ENCODE measurements around the gene PALS1.
A peak's percentile ranks its signal among the peaks of the same experiment; 100 is the strongest.

The PALS1 gene

DNA sequence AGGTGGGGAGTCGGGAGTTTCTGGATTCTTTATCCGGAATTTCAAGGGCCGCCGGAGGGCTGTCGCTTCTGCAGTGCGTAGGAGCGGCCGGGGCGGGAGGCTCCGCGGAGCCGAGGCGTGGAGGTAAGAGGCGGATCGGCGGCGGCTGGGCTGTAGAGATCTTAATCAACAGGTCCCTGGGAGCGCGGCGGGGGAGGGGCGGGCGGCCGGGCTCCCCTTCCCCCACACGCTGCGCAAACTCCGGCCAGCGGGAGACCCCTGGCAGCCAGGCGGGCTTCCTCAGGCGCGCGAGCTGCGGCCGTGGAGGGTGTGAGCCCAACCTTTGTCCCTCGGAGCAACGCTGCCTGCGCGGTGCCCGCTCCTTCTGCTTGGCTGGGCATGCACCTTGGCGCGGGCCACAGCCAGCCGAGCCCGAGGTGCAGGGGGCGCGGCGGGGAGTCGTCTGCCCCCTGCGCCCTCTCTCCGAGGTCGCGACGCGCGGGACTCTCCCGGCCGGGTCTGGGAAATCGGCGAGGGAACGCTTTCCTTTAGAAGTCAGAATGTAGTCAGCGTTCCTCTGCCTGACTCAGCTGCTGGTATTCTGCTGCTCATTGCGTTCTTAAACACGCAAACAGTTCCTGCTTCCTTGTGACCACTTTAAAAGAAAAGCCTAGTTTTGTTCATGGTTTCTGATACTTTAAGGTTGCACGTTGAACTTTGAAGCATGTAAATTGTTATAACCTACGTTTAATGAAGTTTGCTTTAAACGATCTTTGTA is at the start of gene PALS1:
PALS1 (plus strand) TSS at position 25 of the 757 bp plus-strand sequence. CDS start 37,736 bp downstream, outside the sequence.
- peak; percentile 33 for DNase-seq (ENCODE audit: low spot score)

DNA sequence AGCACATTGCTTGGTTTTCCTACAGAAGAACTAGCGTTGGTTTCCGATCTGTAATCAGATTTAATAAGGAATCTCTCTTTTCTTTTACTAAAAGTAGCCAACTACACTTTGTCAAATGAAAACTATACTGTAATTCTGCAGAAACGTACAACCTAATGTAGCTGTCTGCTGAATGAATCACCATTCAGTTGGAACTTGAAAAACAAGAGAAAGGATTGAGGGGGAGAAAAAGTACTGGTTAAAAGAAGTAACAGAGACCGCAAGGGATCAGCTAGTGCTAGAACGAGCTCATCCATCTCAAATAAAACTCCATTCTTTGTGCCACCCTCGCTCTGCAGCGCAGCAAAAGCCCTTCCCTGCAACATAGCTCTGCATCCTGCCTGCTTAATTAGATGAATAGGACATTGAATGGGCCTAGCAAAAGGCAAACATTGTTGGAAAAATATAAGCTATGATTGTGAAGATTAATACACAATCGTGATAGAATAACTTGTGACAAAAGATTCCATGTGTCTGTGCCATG is 49.4 kb upstream of the PALS1 start:
- DNase-seq (ENCODE audit: low spot score): no peak

DNA sequence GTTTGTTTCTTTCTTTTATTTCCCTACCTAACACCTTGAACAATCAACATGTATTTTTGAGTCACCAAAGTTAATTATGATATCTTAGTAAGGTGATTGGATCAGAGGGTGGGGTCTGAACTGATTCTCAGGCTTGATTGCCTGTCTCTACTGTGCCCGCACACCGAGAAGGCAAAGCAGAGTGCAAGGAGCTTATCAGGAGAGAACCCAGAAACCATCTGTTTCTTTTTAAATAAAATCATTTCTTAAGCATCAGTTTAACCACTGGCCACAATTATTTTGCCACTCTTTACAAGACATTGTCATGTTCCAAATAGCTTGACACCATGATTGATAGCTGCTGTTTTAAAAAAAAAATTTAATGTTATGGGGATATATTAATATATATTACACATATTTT is 48.9 kb upstream of the PALS1 start:
- DNase-seq (ENCODE audit: low spot score): no peak

DNA sequence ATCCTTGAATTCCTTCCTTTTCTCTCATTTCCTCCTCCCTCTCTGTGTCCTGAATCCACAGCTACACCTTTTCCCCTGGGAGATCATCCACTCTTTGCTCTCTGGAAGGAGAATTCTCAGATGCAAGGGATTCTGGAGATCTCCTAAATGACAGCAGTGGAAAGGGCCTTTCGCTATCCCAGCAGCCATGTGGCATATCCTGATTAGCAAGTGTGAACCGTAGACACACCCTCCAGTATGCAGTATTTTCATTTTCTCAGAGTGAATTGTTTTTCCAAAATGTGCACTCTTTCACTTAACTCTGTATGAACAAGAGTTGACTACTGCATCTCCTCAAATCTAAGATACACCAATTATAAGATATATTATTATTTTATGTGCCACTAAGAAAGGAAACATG is 46.0 kb upstream of the PALS1 start:
- no peak for DNase-seq (ENCODE audit: low spot score)

DNA sequence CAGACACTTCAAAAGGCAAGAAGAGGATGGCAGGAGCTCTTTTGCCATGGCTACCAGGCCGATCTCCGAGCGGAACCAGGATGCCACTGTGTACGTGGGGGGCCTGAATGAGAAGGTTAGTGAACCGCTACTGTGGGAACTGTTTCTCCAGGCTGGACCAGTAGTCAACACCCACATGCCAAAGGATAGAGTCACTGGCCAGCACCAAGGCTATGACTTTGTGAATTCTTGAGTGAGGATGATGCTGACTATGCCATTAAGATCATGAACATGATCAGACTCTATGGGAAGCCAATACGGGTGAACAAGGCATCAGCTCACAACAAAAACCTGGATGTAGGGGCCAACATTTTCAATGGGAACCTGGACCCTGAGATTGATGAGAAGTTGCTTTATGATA is 42.2 kb upstream of the PALS1 start:
- DNase-seq (ENCODE audit: low spot score): no peak

DNA sequence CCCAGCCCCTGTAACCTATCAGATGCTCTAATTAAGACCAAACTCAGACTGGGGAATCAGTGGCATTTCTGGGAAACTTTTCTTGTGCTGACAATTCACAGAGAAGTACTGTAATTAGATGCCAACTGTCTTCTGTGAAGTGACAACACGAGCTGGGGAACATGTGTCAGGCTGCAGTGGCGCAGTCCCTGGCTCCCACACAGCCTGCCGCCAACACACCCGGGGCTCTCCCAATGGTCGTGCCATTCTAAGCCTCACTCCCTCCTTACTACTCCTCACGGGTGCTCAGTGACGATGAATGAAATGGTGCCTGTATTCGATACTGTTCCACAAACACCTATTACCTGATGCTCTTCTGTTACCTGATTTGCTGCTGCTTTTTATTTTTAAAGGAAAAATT is 33.4 kb upstream of the PALS1 start:
- DNase-seq (ENCODE audit: low spot score): no peak

DNA sequence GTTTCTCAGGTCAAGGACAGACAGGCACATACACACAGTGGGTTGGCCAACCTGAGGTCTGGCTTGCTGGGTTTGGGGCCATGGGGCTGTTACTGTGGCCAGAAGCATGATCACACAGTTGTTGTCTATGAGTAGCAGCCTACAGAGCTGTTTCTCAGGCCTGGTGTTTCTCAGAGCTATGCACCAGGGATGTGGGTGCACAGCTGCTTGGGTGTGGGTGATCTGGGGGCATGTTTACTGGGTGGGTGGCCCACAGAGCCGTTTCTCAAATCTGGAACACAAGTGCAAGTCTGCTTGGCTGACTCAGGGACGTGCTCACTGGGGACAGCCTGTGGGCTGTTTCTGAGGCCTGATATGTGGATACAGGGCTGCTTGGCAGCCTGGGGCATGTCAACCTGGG is 23.1 kb upstream of the PALS1 start:
- DNase-seq (ENCODE audit: low spot score): no peak

DNA sequence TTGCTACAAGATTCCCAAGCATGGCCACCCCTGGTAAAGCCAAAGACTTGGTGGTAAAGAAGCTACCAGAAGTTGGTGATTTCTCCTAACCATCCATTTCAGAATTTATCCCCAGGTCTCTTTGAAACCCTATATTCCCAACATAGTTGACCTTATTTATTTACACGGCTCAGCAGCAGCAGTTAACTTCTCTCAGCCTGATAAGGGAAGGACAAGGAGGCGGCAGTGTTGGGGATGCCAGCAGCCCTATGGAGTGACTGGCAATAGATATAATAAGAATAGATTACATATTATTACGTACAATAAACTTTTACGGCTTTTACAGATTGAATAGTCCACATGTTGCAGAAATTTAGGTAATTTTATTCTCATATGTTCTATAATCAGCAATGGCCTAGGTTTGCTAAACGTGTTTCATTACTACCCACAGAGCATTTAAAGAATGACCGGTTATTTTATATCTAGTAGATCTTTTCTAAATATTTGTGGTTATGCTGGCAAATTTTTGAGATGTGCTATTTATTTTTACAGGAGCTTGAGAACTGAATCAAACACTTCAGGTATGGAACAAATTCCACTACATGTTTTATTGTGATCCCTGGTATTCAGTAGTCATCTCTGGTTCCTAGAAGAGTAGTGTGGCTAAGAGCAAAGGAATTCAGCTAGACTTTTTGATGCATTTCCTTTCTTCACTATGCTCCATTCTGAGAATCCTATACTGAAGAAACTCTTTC is 19.8 kb upstream of the PALS1 start:
- no peak for DNase-seq (ENCODE audit: low spot score)

DNA sequence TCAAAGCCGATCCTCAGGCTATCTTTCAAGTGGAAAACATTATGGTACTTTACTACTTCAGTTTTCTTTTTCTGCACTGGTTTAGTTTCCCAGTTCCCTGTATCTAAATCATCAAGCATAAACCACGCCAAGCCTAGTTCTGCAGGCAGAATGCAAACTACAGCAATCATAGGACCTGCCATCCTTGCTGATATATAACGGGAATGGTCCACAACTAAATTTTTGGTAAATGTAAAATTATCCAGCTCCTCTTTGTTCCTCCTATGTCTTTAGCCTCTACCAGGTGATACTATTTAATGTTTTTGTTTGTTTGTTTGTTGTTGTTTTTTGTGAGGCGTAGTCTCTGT is 19.3 kb upstream of the PALS1 start:
- no peak for DNase-seq (ENCODE audit: low spot score)

DNA sequence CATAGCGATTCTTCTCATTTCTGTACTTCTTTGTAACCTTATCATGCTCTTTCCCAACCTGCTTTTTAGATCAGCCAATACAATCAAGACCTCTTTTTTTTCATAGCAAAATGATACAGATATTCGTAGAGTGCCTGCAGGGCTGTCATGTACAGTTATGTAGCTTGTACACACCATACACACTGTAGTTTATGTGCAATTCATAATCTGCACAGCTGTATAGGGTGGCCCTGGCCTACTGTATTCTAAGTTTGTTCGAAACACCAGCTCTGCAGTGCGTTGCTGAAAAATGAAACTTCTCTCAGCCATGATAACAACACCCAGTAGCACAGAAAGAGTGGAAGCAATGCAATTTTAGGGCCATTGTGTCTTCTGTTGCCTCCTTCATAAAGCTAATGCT is 15.7 kb upstream of the PALS1 start:
- DNase-seq (ENCODE audit: low spot score): no peak

DNA sequence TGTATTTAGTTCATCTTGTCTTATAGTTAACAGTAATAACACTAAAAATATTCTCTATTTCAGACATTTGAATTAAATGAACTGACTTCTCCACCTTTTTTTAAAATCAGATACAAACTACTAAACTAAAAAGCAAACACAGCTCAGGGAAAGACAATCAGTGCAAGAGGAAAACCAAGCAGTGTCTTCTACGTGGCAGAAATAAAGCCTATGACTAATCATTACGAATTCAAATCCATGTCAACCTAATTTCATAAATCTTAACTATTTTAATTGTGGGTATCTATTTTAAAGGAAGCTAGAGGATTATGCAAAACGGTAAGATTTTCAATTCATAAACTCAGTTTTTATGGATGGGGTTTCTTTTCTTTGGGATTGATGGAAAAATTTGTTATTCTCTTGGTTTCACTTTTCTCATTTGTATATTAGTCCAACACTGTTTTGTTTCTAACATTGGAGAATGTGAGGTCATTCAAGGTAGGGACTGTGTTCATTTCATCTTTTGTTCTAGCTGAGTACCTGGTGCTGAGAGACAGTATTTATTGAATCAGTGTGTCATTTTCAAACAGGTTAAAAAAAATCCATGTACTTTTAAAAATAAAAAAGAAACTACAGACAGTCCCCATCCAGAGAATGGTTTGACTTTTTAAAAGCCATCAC is 12.8 kb upstream of the PALS1 start:
- no peak for DNase-seq (ENCODE audit: low spot score)

DNA sequence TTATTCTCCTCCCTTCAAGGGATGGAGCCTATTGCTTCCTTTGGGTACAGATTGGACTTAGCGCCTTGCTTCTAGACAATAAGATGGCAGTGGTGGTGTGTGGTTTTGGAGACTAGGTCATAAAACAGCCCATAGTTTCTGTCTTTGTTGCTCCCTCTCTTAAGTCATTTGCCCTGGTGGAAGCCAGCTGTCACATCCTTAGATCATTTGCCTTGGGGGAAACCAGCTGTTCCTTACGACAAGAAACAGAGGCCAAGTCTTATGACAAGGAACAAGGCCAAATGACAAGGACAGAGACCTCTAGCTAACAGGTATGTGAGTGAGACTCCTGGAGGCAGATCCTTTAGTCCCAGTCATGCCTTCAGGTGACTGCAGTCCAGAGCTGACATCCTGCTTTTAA is 9.2 kb upstream of the PALS1 start:
- DNase-seq (ENCODE audit: low spot score): no peak

DNA sequence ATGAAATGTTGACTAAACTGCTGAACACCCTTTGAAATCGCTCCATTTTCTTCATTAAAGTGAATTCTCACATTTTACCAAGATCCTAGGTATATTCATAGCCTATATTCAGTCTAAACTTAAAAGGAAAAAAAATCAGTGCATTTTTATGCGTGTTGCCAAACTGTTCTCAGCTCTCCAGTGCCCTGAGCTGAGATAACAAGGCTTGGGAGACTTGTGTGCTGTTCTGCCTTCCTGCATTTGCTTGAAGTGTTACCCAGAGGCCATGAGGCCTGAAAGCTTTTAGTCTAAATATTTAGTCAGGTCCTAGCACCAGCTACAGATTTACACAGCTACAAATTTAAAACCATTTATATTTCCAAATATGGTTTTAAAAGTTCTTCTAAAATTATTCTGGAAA is 8.6 kb upstream of the PALS1 start:
- no peak for DNase-seq (ENCODE audit: low spot score)

DNA sequence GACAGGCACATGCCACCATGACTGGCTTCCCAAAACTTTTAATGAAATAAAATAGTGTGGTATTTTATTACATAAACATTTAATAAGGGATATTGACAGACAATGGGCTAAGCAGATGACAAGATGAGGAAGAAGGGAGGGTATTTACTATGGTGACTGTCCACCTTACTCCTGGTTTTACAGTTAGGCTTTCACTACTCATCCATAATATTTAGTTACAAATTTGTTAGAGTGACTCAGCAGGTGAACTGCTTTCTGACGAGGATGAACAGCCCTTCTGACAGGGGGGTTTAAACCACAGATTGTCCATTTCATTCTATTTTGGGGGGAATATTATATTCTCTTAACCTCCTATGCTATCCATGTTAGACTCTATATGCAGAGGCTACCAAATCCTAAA is 3.6 kb upstream of the PALS1 start:
- DNase-seq (ENCODE audit: low spot score): no peak

DNA sequence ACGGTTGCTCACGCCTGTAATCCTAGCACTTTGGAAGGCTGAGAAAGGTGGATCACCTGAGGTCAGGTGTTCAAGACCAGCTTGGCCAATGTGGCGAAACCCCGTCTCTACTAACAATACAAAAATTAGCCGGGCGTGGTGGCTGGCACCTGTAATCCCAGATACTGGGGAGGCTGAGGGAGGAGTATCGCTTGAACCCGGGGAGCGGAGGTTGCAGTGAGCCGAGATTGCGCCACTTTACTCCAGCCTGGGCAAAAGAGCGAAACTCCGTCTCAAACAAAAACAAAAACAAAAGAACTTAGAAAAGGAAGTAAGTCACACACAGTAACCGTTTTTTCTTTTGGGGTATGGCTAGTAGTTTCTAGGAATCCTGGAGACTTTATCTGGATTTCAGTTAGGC is 1.7 kb upstream of the PALS1 start:
- DNase-seq (ENCODE audit: low spot score): no peak

DNA sequence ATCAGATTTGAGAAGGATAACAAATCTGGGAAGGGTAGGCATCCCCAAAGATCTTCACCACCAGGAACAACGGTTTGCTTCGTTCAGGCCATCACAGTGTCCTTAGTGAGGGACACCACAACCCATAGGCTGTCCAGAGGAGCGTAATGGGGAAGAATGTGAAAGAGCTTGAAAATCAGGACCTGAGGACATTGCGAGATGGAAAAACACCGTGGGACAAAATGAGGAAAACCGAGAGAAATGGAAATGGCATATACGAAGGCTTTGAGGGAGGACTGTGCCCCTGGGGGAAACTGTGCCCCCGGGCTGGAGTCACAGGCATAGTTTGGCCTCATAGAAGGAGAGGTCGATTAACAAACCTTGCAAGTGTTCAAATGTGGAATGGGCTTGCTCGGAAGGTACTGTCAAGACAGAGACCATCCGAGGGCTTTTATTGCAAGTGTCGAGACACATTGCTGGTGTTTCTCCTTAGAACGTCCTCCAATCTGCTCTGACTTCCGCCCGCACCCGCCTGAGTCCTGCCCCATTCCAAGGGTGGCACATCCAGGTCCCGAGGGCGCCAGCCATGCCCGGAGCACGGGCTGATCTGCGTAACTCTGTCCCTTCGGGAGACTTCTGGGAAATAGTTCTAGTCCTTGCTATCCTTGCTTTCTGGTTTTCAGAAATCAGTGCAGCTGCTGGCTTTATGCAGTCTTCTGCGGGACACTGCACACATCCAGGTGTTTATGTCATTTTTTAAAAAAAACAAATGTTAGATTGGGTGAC is 885 bp upstream of the PALS1 start:
- DNase-seq (ENCODE audit: low spot score): peak; percentile 11

DNA sequence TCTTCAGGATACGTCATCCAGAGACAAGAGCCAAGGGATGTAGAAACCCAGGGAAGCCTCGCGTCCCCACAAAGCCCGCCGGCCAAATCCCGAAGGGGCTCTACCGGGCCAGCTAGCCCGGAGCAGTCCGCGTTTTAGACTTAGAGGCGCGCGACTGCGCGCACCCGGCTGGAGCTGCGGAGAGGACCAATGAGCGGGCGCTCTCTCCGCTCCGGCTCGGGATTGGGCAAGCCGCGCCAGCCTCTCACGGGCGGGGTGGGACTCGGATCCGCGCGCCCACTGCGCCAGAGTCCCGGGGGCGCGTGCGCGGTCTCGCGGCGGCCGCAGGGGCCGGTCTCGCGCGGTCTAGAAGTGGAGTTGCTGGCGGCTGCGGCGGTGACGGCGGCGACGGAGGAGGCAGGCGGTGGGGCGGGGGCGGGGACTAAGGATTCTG is 241 bp upstream of the PALS1 start:
- DNase-seq (ENCODE audit: low spot score): peak; percentile 91

DNA sequence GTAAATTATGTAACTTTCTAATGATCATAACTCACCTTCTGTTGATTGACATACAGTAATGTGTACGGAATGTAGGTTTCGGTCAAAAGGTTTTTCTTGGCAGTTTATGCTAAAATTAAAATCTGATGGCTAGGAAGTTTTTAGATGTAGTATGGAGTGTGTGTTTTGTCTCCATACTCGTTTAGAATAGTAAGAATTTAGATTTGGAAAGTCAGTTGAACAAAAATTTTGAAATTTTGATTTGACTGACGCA is 859 bp downstream of the PALS1 start:
- DNase-seq (ENCODE audit: low spot score): no peak

DNA sequence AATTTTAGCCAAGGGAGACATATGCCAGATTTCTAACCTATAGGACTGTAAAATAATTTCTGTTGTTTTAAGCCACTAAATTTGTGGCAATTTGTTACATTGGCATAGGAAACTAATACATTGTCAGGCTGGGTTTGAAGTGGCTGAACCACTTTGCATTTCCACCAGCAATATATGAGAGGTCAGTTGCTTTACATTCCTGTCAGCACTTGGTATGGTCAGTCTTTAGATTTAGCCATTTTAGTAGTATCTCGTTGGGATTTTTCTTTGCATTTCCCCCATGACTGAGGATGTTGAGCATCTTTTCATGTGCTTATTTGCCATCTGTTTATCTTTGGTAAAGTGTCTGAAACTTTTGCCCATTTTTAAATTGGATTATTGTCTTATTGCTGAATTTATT is 3.9 kb downstream of the PALS1 start:
- no peak for DNase-seq (ENCODE audit: low spot score)

DNA sequence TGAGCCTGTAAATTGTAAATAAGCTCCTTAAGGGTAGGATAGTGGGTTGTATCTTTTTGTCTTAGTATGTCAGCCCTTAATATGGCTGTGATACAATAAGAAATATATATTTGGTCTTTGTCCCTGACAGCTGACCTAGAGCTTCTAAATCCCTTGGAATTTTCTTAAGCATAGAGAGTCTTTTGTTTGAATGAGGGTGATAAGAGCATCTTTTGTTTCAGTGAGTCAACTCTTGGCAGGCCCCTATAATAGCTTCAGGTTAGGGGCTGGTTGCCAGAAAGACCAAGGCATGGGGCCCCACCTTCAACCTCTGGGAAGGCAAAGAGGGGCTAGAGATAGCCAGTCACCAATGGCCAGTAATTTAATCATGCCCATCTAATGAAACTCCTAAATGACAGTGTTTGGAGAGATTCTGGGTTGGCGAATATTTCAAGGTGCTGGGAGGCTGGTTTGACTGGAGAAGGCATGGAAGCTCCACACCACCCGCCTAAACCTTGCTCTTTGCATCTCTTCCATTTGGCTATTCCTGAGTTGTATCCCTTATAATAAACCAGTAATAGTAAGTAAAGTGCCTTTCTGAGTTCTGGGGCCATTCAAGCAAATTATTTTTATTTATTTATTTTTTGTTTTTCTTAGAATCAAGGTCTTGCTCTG is 10.5 kb downstream of the PALS1 start:
- DNase-seq (ENCODE audit: low spot score): no peak

DNA sequence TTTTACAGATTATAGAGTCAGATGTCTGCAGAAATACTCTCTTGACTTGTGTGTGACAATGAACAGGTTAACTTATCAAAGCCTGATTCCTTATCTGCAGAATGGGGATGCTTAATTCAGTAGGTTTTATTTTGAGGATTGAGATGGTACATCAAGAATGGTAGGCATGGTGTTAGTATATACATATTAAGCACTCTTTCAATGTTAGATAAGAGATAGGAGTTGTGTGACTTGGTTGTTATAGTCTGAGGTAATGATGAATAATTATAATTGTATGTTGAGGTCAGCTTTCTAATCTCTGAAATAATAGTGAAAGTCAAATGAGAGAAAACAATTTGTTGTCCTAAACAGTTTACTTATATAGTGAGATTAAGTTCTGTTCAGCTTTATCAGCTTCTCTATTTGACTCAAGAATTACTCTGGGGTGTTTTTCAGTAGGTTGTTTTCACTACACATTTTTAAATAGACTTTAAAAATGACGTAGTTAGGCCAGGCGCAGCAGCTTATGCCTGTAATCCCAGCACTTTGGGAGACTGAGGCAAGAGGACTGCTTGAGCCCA is 11.9 kb downstream of the PALS1 start:
- DNase-seq (ENCODE audit: low spot score): no peak

DNA sequence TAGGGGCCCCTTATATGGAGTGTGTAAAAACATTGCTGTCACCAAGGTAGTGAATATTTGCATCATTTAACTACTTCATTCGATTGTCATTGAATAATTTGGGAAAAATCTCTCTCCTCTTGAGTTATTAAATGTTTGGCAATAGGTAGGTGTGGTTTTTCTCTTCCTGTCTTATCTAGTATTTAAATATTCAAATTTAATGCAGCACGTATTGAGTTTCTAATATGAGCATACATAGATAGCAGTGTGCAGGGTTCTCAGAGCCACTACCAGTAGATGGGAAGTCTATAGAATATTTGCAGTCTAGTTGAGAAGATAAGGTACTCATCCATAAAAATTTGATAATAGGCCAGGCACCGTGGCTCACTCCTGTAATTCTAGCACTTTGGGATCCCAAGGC is 16.7 kb downstream of the PALS1 start:
- no peak for DNase-seq (ENCODE audit: low spot score)
